AG04449 (cell line): ENCODE measurements around the gene PTPRG.

ENCODE experiments used
- CTCF ChIA-PET: fragments of 350-600 bp; formaldehyde crosslinking; extraction: SDS; loops from one replicate; lab custom pipeline; 2021; ENCODE audit warnings: antibody characterized with exemption; lab: Yijun Ruan, JAX
- POLR2A ChIA-PET: fragments of 400-600, 350-600 bp; formaldehyde crosslinking; extraction: SDS; loops from one replicate; lab custom pipeline; 2020; ENCODE audit warnings: antibody characterized with exemption, inconsistent platforms; lab: Yijun Ruan, JAX
- DNase-seq: peaks from one replicate; pipeline ENCODE4 v3.0.0-alpha.2; 2010; ENCODE audit warnings: low read depth, low spot score
- H3K4me3 ChIP-seq: 2 replicates; pipeline ENCODE4 v1.5.1; 2011; ENCODE audit warnings: low read depth, mild to moderate bottlenecking, control low read depth, low read length
- CTCF ChIP-seq: IDR thresholded peaks from one replicate; pipeline ENCODE4 v1.5.1; 2011; ENCODE audit warnings: mild to moderate bottlenecking, moderate library complexity, low read length, control low read depth, inconsistent platforms; ENCODE audit not compliant: insufficient read depth; ENCODE audit errors: missing control alignments

PTPRG gene

GRCh38 chr3:62084558-62084957, 523.2 kb downstream of the PTPRG start:
- ChIA-PET CTCF (no interaction called here), POLR2A (no interaction called here)
- no peak for TF ChIP-seq CTCF
- no peak overlapping the region for H3K4me3 ChIP-seq
- no peak for DNase-seq

GRCh38 chr3:62088472-62089104, 527.2 kb downstream of the PTPRG start:
- CTCF ChIA-PET: no interaction called here
- no peak for TF ChIP-seq CTCF
- POLR2A ChIA-PET: no interaction called here

DNA sequence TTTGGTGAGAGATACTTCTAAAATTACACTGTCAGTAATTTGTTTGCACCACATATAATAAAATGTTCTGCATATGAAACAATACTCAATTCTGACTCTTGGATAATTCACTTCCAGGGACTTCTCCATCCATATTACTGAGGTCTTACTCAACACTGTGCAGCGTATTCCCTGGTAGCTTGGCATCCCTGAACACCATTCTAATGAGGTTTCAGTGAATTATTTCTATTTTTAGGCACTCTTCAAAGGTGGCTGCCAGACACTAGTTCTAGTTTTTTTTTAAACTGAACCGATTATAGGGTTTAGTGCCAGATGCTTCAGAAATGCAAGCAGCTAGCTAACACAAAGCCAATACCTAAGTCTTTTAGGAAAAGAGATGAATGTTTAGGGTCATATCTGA, 528.7 kb downstream of the PTPRG start:
- POLR2A ChIA-PET: no interaction called here
- no peak overlapping the region for H3K4me3 ChIP-seq
- CTCF ChIA-PET: no interaction called here
- TF ChIP-seq CTCF: no peak
- DNase-seq: no peak

More at GRCh38 chr3:62088472-62089104, 527.2 kb downstream of the PTPRG start:
- DNase-seq: no peak
- no peak overlapping the region for H3K4me3 ChIP-seq

DNA sequence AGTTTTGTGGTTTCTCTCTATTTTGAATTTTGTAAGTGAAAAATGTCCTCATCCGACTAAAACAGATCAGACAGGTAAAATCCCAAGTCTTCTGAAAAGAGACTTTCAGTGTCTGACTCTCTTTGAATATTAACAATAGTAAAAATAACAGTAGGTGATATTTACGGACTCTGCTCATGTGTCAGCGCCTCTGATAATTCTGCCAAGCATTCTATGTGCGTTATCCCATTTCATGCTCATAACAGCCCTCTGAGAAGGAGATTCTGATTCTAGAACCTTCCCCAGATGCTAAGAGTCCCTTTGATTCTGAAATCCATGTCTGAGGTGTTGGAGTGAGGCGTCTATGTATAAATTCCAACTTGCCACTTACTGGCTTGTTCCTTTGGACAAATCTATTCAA, 529.1 kb downstream of the PTPRG start:
- no peak for TF ChIP-seq CTCF
- DNase-seq: no peak
- H3K4me3 ChIP-seq: no peak overlapping the region
- ChIA-PET POLR2A (no interaction called here), CTCF (no interaction called here)

DNA sequence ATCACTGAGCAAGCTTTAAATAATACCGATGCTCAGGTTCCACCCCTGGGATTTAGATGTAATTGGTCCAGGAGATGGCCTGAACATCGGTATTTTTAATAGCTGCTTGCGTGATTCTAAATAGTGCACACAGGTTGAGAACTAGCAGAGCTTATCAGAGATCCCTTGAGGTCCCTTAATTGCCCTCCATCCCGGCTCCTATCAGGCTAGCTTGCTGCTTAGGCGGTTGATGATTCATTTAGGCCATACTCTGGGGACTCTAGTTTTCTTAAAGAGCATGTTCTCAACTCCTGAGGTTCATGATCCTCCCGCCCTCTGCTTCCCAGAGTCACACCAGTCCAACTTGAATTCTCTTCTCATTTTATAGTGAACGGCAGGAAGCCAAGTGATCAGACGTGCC, 531.7 kb downstream of the PTPRG start:
- no peak overlapping the region for H3K4me3 ChIP-seq
- CTCF ChIA-PET: no interaction called here
- POLR2A ChIA-PET: no interaction called here
- TF ChIP-seq CTCF: no peak
- no peak for DNase-seq

- DNase-seq: no peak
- ChIA-PET CTCF (interaction anchor here (3.1 kb wide), 1 partner anchor 15 kb away, joined by 8 read pairs; no protein-coding TSS in a partner anchor), POLR2A (no interaction called here)
- TF ChIP-seq CTCF: no peak
- no peak overlapping the region for H3K4me3 ChIP-seq
Observed at GRCh38 chr3:62094461-62094860, 533.1 kb downstream of the PTPRG start.
